Muscle layer of duodenum (tissue), 2 donors: ENCODE data around the gene ST6GALNAC1.
A peak's percentile ranks its signal among the peaks of the same experiment; 100 is the strongest.

Experiments
- H3K27ac ChIP-seq: one replicate; pipeline ENCODE4 v1.7.0; 2013; ENCODE audit warnings: mild to moderate bottlenecking, low read length
- H3K27me3 ChIP-seq: one replicate; pipeline ENCODE4 v1.7.0; 2013; ENCODE audit warnings: low read depth, mild to moderate bottlenecking, control low read depth, low read length
- H3K36me3 ChIP-seq, 2 donors: one replicate each; pipeline ENCODE4 v1.7.0; 2013; ENCODE audit warnings: low read length in 2 of 2, control low read depth in 1 of 2, mild to moderate bottlenecking in 1 of 2; ENCODE audit not compliant: insufficient read depth in 2 of 2, control insufficient read depth in 1 of 2
- H3K4me1 ChIP-seq, 2 donors: one replicate each; pipeline ENCODE4 v1.7.0; 2013; ENCODE audit warnings: low read length in 2 of 2, mild to moderate bottlenecking in 2 of 2, control low read depth in 1 of 2, moderate library complexity in 1 of 2; ENCODE audit not compliant: insufficient read depth in 2 of 2, control insufficient read depth in 1 of 2
- H3K4me3 ChIP-seq, 2 donors: one replicate each; pipeline ENCODE4 v1.7.0; 2013; ENCODE audit warnings: low read length in 2 of 2, low read depth in 1 of 2, mild to moderate bottlenecking in 1 of 2
- H3K9me3 ChIP-seq, 2 donors: one replicate each; pipeline ENCODE4 v1.7.0; 2013; ENCODE audit warnings: low read length in 2 of 2, control low read depth in 1 of 2, mild to moderate bottlenecking in 1 of 2; ENCODE audit not compliant: control insufficient read depth in 1 of 2
- donor health status: healthy.

The ST6GALNAC1 gene, protein sequence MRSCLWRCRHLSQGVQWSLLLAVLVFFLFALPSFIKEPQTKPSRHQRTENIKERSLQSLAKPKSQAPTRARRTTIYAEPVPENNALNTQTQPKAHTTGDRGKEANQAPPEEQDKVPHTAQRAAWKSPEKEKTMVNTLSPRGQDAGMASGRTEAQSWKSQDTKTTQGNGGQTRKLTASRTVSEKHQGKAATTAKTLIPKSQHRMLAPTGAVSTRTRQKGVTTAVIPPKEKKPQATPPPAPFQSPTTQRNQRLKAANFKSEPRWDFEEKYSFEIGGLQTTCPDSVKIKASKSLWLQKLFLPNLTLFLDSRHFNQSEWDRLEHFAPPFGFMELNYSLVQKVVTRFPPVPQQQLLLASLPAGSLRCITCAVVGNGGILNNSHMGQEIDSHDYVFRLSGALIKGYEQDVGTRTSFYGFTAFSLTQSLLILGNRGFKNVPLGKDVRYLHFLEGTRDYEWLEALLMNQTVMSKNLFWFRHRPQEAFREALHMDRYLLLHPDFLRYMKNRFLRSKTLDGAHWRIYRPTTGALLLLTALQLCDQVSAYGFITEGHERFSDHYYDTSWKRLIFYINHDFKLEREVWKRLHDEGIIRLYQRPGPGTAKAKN

DNA sequence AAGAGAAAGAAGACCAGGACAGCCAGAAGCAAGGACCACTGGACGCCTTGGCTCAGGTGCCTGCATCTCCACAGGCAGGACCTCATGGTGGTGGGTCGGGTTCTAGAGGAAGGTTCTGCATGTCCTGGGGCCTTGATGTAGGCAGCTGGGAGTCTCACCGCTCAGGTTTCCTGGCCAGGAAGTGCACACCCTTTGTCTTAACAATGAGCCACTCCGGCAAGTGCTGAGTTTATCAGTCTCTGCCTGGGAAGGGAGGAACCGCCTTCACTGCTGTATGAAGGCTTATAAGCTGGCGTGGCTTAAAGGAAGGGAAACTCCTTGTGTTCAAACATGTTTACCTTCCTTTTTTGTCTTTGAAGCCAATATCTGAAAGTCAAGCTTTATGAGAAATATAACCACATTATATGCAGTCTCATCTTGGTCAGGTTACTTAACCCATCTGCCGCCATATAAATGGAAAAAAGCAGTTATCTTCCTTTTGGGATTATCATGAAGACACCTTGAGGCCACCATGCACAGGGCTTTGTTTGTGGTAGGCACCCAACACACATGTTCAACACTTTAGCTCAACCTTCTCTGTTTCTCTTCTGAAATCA, at the start of gene ST6GALNAC1:
TSS of gene ST6GALNAC1 (minus strand) at position 205 of the 596 bp plus-strand sequence. CDS start at position 86, 119 bp downstream.
- Histone ChIP-seq H3K36me3 (no peaks in the 10 kb centered on the region), H3K4me1 (no peaks in the 10 kb centered on the region), H3K27me3 (no peaks in the 10 kb centered on the region), H3K9me3 (no peaks in the 10 kb centered on the region), H3K27ac (peak within 1 kb of the TSS; percentile 80), H3K4me3 (peak within 1 kb of the TSS in 1 of 2 donors; percentile 62)

DNA sequence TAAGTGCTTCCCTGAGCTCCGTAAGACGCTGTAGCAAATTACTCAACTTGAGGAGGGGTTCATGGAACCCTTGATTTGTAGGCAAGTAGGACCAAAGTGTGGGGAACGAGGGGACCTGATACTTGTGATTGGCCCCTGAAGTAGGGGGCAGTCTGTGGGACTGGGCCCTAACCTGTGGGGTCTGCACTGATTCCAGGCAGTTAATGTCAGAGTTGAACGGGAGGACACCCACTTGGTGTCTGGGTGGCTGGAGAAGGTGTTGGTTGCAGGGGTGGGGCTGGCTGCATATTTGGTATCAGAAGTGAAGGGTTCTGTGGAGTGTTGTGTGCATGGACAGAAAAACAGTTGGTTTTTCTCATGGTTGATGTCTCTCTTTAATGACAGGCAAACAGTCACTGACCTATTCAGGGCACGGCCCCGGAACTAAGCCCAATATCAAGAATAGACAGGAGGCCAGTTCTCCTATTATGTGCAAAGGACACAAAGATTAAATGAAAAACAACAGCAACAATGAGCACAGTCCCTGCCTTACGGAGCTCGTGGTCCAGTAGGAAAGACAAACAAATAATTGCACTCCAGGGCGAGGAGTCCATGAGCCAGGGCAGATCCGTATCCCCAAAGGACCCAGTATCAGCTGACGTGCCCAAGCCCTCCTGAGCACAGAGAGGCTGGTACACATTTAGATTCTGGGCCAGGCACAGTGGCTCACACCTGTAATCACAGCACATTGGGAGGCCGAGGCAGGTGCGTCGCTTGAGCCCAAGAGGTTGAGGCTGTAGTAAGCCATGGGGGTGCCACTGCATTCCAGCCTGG, 48.0 kb upstream of the ST6GALNAC1 start:
- no peak overlapping the region for H3K27ac ChIP-seq
- H3K9me3 ChIP-seq, result no peaks in the 10 kb centered on the region
- H3K4me1 ChIP-seq, result peaks cover 12 to 45% of the 10 kb centered on the region in 2 donors
- H3K36me3 ChIP-seq, result no peaks in the 10 kb centered on the region
- H3K27me3 ChIP-seq, result no peaks in the 10 kb centered on the region
- H3K4me3 ChIP-seq, result no peak overlapping the region

DNA sequence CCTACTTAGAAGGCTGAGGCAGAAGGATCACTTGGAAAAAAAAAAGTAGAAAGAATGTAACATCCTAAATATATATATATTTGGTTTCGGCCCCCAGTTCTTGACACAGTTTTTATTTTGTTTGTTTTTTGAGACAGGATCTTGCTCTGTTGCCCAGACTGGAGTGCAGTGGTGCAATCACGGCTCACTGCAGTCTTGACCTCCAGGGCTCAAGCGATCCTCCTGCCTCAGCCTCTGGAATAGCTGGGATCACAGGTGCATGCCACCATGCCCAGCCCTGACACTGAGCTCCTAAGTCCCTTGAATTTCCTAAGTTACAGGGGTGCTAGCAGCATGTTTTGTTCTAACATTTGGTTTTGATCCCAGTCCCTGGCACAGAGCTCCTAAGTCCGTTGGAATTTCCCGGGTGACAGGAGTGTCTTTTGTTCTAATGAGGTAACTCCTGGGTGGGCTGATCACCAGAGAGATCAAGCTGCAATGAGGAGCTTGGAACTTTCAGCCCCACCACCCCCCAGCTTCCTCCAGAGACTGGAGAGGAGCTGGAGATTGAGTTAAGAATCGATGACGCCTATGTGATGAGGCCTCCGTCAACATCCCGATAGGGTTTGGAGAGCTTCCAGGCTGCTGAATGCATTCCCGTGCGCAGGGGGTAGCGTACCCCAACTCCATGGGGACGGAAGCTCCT, 47.2 kb upstream of the ST6GALNAC1 start:
- Histone ChIP-seq H3K4me1 (peaks cover 12 to 48% of the 10 kb centered on the region in 2 donors), H3K27ac (no peak overlapping the region), H3K27me3 (no peaks in the 10 kb centered on the region), H3K4me3 (no peak overlapping the region), H3K36me3 (peaks cover 0 to 2% of the 10 kb centered on the region in 2 donors), H3K9me3 (no peaks in the 10 kb centered on the region)

DNA sequence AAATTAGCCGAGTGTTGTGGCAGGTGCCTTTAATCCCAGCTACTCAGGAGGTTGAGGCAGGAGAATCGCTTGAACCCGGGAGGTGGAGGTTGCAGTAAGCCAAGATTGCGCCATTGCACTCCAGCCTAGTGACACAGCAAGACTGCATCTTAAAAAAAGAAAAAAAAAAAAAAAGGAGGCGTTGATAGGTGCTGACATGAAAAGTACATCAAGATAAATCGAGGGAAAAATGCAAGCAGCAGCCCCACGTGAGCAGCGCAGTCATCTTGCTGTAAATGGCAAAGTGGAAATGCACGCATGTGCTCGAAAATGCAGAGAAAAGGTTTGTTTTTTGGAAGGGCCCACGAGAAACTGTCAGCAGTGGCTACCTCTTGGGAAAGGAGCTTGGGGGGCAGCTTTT, 46.3 kb upstream of the ST6GALNAC1 start:
- Histone ChIP-seq H3K4me3 (no peak overlapping the region), H3K36me3 (peaks cover 0 to 10% of the 10 kb centered on the region in 2 donors), H3K27ac (no peak overlapping the region), H3K9me3 (no peaks in the 10 kb centered on the region), H3K27me3 (no peaks in the 10 kb centered on the region), H3K4me1 (peaks cover 12 to 48% of the 10 kb centered on the region in 2 donors)

DNA sequence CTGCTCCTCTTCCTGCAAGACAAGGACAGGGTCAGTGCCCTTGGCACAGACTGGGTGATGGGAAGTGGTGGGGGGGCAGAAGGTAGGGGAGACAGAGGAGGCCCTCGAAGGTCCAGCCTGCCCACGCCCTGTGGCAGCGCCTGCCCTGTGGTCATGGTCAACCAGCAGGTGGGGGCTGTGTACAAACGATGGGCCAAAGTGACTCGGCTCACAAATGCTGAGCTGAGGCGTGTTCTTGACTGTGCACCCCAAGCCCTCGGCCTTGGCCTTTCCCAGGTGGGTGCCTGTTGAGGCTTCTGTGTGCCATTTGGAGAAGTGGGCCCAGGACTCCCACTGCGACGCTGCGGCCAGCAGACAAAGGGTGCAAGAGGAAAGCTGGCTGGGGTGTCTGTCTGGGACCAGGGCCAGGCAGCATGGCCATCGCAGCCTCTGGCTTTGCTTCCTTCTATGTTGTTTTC, 44.6 kb upstream of the ST6GALNAC1 start:
- peak overlapping the region in 1 of 2 donors; percentile 3 for H3K4me3 ChIP-seq
- H3K36me3 ChIP-seq, result peaks cover 0 to 21% of the 10 kb centered on the region in 2 donors
- H3K27me3 ChIP-seq, result no peaks in the 10 kb centered on the region
- peaks cover 12 to 53% of the 10 kb centered on the region in 2 donors for H3K4me1 ChIP-seq
- no peaks in the 10 kb centered on the region for H3K9me3 ChIP-seq
- H3K27ac ChIP-seq, result peak overlapping the region; percentile 79

DNA sequence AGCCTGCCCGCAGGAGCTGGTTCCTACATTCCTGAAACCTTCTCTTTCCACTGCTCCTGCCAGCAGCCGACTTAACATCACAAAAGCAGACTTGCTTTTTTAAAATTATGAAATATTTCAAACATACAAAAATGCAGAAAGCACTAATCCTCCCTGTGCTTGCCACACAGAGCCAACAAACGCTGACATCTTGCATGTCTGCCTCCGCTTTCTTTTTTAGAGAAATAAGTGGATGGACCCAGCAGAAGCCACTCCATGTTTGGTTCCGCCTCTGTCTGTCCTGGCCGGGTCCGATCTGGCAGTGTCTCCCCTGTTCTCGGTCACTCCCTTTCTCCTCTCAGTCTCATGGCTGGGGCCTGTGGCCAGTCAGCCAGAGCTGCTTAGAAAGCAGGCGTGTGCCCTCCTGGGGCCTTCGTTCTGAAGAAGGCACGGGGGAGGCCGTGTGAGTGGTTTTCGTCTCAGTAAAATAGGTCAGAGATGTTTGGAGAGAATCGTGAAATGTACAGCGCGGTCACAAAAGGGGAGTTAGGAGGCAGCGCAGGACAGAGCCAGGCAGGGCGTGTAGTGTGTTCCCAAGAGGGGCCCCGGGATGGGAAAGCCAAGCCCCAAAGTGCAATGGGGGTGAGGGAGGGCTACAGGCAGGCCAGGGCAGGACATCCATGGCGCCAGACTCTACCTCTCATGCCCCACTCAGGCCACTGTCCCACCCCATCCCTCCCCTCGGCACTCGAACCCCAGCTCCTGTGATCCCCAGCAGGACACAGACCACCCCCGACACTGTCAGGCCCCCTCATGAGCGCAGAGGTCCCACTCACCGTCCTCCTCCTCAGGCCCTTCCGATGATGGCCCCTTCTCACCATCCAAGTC, 44.0 kb upstream of the ST6GALNAC1 start:
- Histone ChIP-seq H3K27me3 (no peaks in the 10 kb centered on the region), H3K9me3 (no peaks in the 10 kb centered on the region), H3K27ac (peak overlapping the region; percentile 79), H3K4me3 (peak overlapping the region in 1 of 2 donors; percentile 3), H3K4me1 (peaks cover 12 to 60% of the 10 kb centered on the region in 2 donors), H3K36me3 (peaks cover 0 to 24% of the 10 kb centered on the region in 2 donors)

DNA sequence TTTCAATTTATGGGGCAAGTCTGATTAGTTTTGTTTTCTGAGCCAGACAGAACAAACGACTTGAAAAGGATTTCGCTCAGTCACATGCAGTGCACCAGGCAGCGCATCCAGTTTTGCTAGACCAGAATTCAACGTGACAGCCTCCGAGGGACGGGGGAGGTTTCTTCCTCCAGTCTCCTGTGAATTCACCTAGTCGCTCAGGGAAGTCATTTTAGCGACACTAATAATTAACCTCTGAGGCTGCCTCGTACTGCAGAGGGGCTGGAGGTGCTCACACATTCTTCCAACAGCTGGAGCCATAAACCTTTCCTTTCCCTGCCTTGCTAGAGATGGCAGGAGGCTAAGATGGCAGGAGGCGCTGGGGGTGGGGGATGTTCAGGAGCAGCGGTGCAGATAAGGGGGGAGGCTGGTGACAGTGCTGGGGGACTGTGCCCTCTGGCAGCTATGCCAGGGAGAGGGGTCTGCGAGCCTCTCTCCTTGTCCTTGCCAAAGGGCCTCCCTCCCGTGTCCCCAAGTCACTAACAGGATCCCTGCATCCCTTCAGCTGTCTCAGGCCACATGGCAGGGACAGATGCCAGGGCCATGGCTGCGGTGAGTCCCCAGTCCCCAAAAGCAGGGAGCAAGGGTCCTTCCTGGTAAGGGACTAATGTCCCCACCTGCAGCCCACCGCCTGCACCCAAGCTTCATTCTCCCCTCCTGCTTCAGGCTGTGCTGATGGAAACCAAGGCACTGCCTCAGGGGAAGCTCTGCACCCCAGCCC, 43.2 kb upstream of the ST6GALNAC1 start:
- Histone ChIP-seq H3K9me3 (no peaks in the 10 kb centered on the region), H3K27ac (peak overlapping the region; percentile 79), H3K36me3 (peaks cover 0 to 24% of the 10 kb centered on the region in 2 donors), H3K27me3 (no peaks in the 10 kb centered on the region), H3K4me3 (peak overlapping the region in 1 of 2 donors; percentile 11), H3K4me1 (peaks cover 12 to 66% of the 10 kb centered on the region in 2 donors)

DNA sequence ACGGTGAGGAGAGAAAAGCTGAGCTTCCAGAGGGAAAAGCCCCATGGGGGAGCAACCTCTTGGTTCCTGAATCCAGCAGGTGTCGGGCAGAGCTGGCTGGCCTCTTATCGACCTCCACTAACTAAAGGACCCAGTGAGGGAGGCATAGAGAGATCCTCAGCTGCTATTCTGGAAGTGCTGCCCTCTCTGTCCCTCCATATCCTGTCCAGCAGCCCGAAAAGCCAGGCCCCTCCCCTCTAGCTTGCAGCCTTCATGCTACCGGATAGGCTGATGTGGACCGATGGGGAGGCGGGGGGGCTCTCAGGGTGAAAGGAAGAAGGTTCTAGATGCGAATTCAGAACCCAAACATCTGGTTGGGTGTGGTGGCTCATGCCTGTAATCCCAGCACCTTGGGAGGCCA, 42.3 kb upstream of the ST6GALNAC1 start:
- Histone ChIP-seq H3K4me3 (no peak overlapping the region), H3K36me3 (peaks cover 0 to 24% of the 10 kb centered on the region in 2 donors), H3K4me1 (peaks cover 12 to 67% of the 10 kb centered on the region in 2 donors), H3K27me3 (no peaks in the 10 kb centered on the region), H3K9me3 (no peaks in the 10 kb centered on the region), H3K27ac (no peak overlapping the region)

DNA sequence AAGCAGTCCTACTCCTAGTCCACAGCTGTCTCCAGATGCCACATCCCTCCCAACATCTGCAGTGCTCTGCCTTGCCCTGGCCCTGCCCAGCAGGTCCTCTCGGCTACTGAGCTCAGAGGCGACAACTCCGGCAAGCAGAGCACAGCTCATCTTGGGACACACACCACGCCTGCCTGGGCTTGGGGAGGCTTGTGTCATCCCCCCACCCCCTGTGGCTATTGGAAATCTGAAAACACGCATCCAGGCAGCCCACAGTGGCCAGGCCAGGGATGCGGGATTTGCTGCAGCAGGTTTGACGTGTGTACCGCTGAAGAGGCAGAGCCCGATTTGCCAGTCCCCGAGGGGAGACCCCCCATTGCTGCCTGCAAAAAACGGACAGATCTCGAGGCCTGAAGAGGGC, 41.8 kb upstream of the ST6GALNAC1 start:
- no peaks in the 10 kb centered on the region for H3K27me3 ChIP-seq
- H3K36me3 ChIP-seq, result peaks cover 0 to 24% of the 10 kb centered on the region in 2 donors
- peaks cover 12 to 70% of the 10 kb centered on the region in 2 donors for H3K4me1 ChIP-seq
- H3K9me3 ChIP-seq, result no peaks in the 10 kb centered on the region
- no peak overlapping the region for H3K4me3 ChIP-seq
- H3K27ac ChIP-seq, result no peak overlapping the region
